GM12872 (cell line): Measurements from ENCODE around the gene C16orf90.

Source experiments
- CTCF ChIP-seq: IDR thresholded peaks from 3 replicates; pipeline ENCODE4 v1.5.1; 2011; ENCODE audit warnings: low read depth, mild to moderate bottlenecking, low read length, moderate library complexity; ENCODE audit not compliant: insufficient read depth

C16orf90 gene

GRCh38 chr16:3498988-3499387, 3.7 kb upstream of the C16orf90 start:
- no peak for TF ChIP-seq CTCF

DNA sequence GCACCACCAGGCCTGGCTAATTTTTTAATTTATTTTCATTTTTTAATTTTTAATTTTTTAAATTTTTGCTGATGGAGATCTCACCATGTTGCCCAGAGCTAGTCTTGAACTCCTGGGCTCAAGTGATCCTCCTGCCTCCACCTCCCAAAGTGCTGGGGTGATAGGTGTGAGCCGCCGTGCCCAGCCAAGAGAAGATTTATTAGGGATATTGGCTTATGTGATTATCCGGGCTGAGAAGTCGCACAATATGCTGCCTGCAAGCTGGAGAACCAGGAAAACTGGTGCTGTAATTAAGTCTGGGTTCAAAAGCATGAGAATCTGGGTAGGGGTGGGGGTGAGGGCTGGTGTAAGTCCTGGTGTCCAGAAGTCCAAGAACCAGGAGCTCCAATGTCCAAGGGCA, 2.5 kb upstream of the C16orf90 start:
- TF ChIP-seq CTCF: no peak

DNA sequence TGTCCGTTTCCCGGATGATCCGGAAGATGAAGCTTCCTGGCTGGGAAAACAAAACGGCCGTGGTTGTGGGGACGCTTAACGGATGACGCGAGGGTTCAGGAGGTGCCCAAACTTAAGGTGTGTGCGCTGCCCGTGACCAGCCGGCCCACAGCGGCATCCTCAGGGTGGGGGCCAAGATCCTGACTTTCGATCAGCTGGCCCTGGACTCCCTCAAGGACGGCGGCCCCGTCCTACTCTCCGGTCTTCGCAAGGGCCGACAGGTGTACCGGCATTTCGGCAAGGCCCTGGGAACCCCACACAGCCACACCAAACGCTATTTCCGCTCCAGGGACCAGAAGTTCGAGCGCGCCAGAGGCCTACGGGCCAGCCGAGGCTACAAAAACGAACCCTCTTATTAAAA, 1.1 kb upstream of the C16orf90 start:
- no peak for TF ChIP-seq CTCF

GRCh38 chr16:3494386-3494973, 809 bp downstream of the C16orf90 start:
- no peak for TF ChIP-seq CTCF

GRCh38 chr16:3492356-3492755, 2.9 kb downstream of the C16orf90 start:
- no peak for TF ChIP-seq CTCF

DNA sequence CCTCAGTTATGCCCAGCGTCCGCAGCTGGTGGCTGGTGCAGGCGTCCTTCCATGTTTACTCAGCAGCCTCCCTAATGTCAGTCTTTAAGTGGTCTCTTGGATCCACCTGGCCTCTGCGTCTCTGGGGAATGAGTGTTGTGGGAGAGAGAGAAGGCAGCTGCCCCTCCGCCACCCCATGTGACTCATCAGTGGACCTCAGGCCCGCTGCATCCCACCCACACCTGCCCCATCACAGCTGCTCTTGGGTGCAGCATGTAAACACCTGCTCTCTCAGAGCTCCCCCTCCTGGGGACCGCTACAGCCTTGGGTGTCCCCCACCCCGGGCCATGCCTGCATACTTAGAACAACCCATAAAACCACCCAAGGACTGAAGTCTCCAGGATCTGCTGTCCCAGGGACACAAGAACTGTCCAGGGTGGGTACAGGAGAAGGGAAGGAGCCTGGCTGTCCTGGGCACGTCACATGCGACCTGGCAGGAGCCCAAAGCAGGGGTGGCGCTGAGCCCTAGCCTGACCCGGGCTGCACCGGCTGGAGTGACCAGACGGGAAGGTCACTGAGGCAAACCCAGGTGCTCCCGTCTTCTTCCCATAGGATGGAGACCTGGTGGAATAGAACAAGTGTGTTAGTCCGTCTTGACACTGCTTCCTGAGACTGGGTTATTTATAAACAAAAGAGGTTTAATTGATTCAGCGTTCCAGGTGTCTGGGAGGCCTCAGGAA, 4.2 kb downstream of the C16orf90 start:
- peak; percentile 22; the same call in 1 of the 3 replicates for TF ChIP-seq CTCF

DNA sequence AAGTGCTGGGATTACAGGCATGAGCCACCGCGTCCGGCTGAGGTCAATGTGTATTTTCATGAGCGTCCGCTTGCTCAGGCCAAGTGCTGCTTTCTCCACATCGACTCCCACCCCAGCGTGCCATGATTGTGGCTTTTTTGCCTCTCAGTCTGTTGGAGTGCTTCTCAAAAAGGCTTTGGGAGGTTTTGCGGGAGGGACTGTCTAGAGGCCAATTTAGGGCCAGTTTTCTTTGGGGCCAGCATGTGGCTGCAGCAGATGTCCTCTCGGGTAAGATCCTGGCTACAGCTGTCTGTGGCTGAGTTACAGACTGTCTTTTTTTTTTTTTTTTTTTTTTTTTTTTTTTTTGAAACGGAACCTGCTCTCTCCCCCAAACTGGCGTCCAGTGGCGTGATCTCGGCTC, 6.5 kb downstream of the C16orf90 start:
- TF ChIP-seq CTCF: no peak
